IMR-90 (cell line): ENCODE data around the gene AFAP1L2. TPM values are rescaled to one million over a fixed set of nuclear protein-coding genes. Genes with fewer than 3 reads are reported as not detected.

Source experiments
- ATAC-seq: fragments of 200-7000 bp; cut with Tn5 transposase; 2 replicates; pipeline ENCODE4 v1.9.1; 2020; ENCODE audit warnings: low read depth, mild to moderate bottlenecking, moderate library complexity
- BruUV-seq: library from RNA; stranded (reverse); fragments of 400-500 nt; replicated peaks from 2 replicates; lab custom pipeline; 2021; lab: Mats Ljungman, UMichigan
- CTCF ChIA-PET: fragments of 300-600 bp; formaldehyde crosslinking; extraction: SDS; loops from one replicate; lab custom pipeline; 2021; ENCODE audit warnings: antibody characterized with exemption; lab: Yijun Ruan, JAX
- POLR2A ChIA-PET: fragments of 300-600 bp; sonication (Branson Sonifier 250); formaldehyde crosslinking; loops from one replicate; lab custom pipeline; 2022; ENCODE audit warnings: antibody characterized with exemption; ENCODE audit not compliant: unreplicated experiment; lab: Charles Lee
- DNase-seq: peaks from one replicate; pipeline ENCODE4 v3.0.0; 2013
- H2AFZ ChIP-seq: replicated peaks from 2 replicates; pipeline ENCODE3; 2013; ENCODE audit warnings: low read length, mild to moderate bottlenecking; ENCODE audit not compliant: poor library complexity
- H2AK5ac ChIP-seq: 2 replicates; pipeline ENCODE4 v1.6.1; 2013; ENCODE audit warnings: low read depth, low read length, inconsistent platforms
- H2AK9ac ChIP-seq: replicated peaks from 2 replicates; pipeline ENCODE3; 2013; ENCODE audit warnings: mild to moderate bottlenecking, low read depth, low read length, moderate library complexity; ENCODE audit not compliant: poor library complexity
- H2BK120ac ChIP-seq: 2 replicates; pipeline ENCODE4 v1.6.1; 2013; ENCODE audit warnings: low read depth, low read length, inconsistent platforms
- H2BK15ac ChIP-seq: 3 replicates; pipeline ENCODE4 v1.6.1; 2013; ENCODE audit warnings: low read depth, low read length, inconsistent platforms
- H2BK20ac ChIP-seq: 2 replicates; pipeline ENCODE4 v1.6.1; 2013; ENCODE audit warnings: low read depth, mild to moderate bottlenecking, inconsistent platforms, low read length, moderate library complexity
- H2BK5ac ChIP-seq: 2 replicates; pipeline ENCODE4 v1.6.1; 2013; ENCODE audit warnings: mild to moderate bottlenecking, low read depth, low read length, inconsistent platforms; ENCODE audit not compliant: poor library complexity, severe bottlenecking
- H3K14ac ChIP-seq: replicated peaks from 2 replicates; pipeline ENCODE4 v1.6.1; 2013; ENCODE audit warnings: low read depth, low read length, inconsistent platforms
- H3K18ac ChIP-seq: 2 replicates; pipeline ENCODE4 v1.6.1; 2013; ENCODE audit warnings: low read depth, low read length, control low read depth
- H3K23ac ChIP-seq: 2 replicates; pipeline ENCODE4 v1.6.1; 2013; ENCODE audit warnings: low read depth, low read length, inconsistent platforms
- H3K27ac ChIP-seq: 2 replicates; pipeline ENCODE4 v1.5.1; 2013; ENCODE audit warnings: mild to moderate bottlenecking, control low read depth, low read length; ENCODE audit not compliant: insufficient read depth
- H3K27me3 ChIP-seq: 2 replicates; pipeline ENCODE4 v1.6.1; 2013; ENCODE audit warnings: low read length; ENCODE audit not compliant: control insufficient read depth, insufficient read depth
- H3K36me3 ChIP-seq: 2 replicates; pipeline ENCODE4 v1.6.1; 2013; ENCODE audit warnings: low read length, mixed read lengths; ENCODE audit not compliant: control insufficient read depth, insufficient read depth
- H3K4ac ChIP-seq: 2 replicates; pipeline ENCODE4 v1.6.1; 2013; ENCODE audit warnings: low read depth, low read length, inconsistent platforms
- H3K4me1 ChIP-seq: 2 replicates; pipeline ENCODE4 v1.6.1; 2013; ENCODE audit warnings: low read length, mixed read lengths; ENCODE audit not compliant: control insufficient read depth, insufficient read depth
- H3K4me2 ChIP-seq: 2 replicates; pipeline ENCODE4 v1.6.1; 2013; ENCODE audit warnings: low read depth, mild to moderate bottlenecking, control low read depth, low read length, moderate library complexity
- H3K4me3 ChIP-seq: 2 replicates; pipeline ENCODE4 v1.5.1; 2013; ENCODE audit warnings: low read depth, mild to moderate bottlenecking, control low read depth, low read length, moderate library complexity; ENCODE audit not compliant: insufficient read depth
- H3K56ac ChIP-seq: 2 replicates; pipeline ENCODE4 v1.6.1; 2013; ENCODE audit warnings: low read length, inconsistent platforms; ENCODE audit not compliant: insufficient read depth; ENCODE audit errors: extremely low read depth
- H3K79me1 ChIP-seq, 2 experiments: 2 replicates each; pipeline ENCODE4 v1.6.1; 2013; ENCODE audit warnings: low read length in 2 of 2, inconsistent platforms in 1 of 2, low read depth in 1 of 2
- H3K9ac ChIP-seq: 2 replicates; pipeline ENCODE4 v1.6.1; 2013; ENCODE audit warnings: low read depth, low read length, control low read depth
- H3K9me1 ChIP-seq: 2 replicates; pipeline ENCODE4 v1.6.1; 2013; ENCODE audit warnings: low read length, inconsistent platforms; ENCODE audit not compliant: insufficient read depth
- H3K9me3 ChIP-seq: 2 replicates; pipeline ENCODE4 v1.6.1; 2013; ENCODE audit warnings: low read length; ENCODE audit not compliant: control insufficient read depth, insufficient read depth
- H4K20me1 ChIP-seq: 2 replicates; pipeline ENCODE4 v1.6.1; 2013; ENCODE audit warnings: low read length, inconsistent platforms; ENCODE audit not compliant: insufficient read depth
- H4K5ac ChIP-seq: 2 replicates; pipeline ENCODE4 v1.6.1; 2013; ENCODE audit warnings: mild to moderate bottlenecking, low read depth, low read length, control low read depth
- H4K8ac ChIP-seq, 2 experiments: 2 replicates each; pipeline ENCODE4 v1.6.1; 2013; ENCODE audit warnings: low read depth in 2 of 2, low read length in 2 of 2, control low read depth in 1 of 2, inconsistent platforms in 1 of 2
- H4K91ac ChIP-seq: 2 replicates; pipeline ENCODE4 v1.6.1; 2013; ENCODE audit warnings: low read depth, low read length, inconsistent platforms; ENCODE audit not compliant: insufficient read depth
- CEBPB ChIP-seq: IDR thresholded peaks from 2 replicates; pipeline ENCODE4 v1.6.1; 2012; ENCODE audit warnings: low read depth, low read length, improper control_type of control experiment
- FOS ChIP-seq: fragments of 150-350 bp; IDR thresholded peaks from 2 replicates; pipeline ENCODE4 v1.6.1; 2016; ENCODE audit warnings: low read depth, low read length
- MAFK ChIP-seq: IDR thresholded peaks from 2 replicates; pipeline ENCODE4 v1.6.1; 2012; ENCODE audit warnings: low read depth, low read length, improper control_type of control experiment
- NFE2L2 ChIP-seq: fragments of 150-350 bp; IDR thresholded peaks from 2 replicates; pipeline ENCODE4 v1.6.1; 2016; ENCODE audit warnings: low read depth, mild to moderate bottlenecking, low read length
- POLR2A ChIP-seq: IDR thresholded peaks from 2 replicates; pipeline ENCODE4 v1.6.1; 2012; ENCODE audit warnings: mild to moderate bottlenecking, low read depth, low read length
- WGBS, 2 experiments: methylation state at CpG; one replicate each; pipeline versions ENCODE4 v1.1.5 to v1.1.7; 2013; ENCODE audit warnings: missing lambda C conversion rate in 2 of 2; ENCODE audit not compliant: insufficient read length in 1 of 2; ENCODE audit errors: extremely low coverage in 2 of 2; 5-methylcytosine and 5-hydroxymethylcytosine counted together
- dilution Hi-C: fragments of 300-500 bp; cut with HindIII; formaldehyde crosslinking; loops from one replicate; pipeline ENCODE4 v1.14.3; 2018; ENCODE audit warnings: low sequenced_read_pairs; ENCODE audit not compliant: unreplicated experiment
- in situ Hi-C: fragments of 300-500 bp; cut with MboI; formaldehyde crosslinking; loops from 3 replicates; pipeline ENCODE4 v1.14.3; 2019; ENCODE audit warnings: low sequenced_read_pairs, inconsistent platforms, mixed read lengths
- intact Hi-C: fragments of 100-400 bp; cut with micrococcal nuclease; formaldehyde crosslinking; loops from 2 replicates; pipeline ENCODE4 v1.10.0; 2022
- polyA plus RNA-seq, 3 experiments: library from polyadenylated mRNA; depleted of rRNA; stranded (reverse); fragments of >200 nt; gene quantifications; 2 replicates each; pipeline ENCODE4 v1.2.3, GENCODE V29; 2012; ENCODE audit warnings: low replicate concordance in 1 of 3
- total RNA-seq: library from RNA; depleted of rRNA; stranded (reverse); fragments of >200 nt; gene quantifications from 2 replicates; pipeline ENCODE4 v1.2.3, GENCODE V29; 2012
- TF ChIP-seq, protein P1 (sequence below): fragments of 150-350 bp; IDR thresholded peaks from 2 replicates; pipeline ENCODE4 v1.6.1; 2016; ENCODE audit warnings: low read depth, mild to moderate bottlenecking, low read length, moderate library complexity, borderline replicate concordance
- TF ChIP-seq, protein P2 (sequence below): conservative IDR thresholded peaks from 2 replicates; pipeline ENCODE4 v1.5.1; 2012; ENCODE audit warnings: mild to moderate bottlenecking, low read depth, low read length, improper control_type of control experiment

AFAP1L2 gene
- total and polyA plus RNA-seq, 2 of the 4 experiments (the other 2 are of a cell fraction), result under 0.01 to 0.10 TPM

DNA sequence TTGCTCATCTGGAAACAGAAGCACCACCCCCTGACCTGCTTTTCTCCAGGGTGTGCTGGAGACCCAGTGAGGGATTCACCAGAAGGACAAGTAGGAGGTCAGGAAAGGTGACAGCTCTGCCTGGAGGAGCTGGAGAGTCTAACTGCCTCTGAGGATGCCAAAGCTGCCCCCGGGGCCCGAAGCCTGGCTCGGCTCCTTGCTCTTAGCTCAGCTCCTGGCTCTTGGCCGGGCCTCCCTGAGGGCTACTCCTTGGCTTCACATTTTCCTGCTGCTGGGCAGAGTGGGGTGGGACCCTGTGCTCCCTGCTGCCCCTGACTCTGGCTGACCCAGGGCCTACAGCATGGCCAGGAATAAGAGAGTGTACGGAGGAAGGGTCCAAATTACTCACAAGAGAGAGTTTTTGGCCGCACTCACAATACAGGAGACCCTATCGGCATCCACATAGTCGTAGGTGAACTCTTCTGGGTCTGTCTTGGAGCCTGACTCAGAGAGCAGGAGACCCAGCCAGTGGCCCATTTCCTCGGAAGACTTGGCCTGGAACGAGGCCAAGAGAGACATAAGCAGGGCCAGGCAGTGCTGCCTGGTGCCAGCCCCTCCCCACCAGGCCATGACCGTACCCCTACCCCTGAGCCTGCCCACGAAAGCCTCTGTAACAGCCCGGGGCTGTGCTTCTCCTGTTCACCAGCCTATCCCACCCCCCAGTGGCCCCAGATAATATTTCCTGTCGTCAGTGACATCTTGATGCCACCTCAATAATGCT is 102.2 kb downstream of the AFAP1L2 start (continued):
- TF ChIP-seq FOS, result no peak

DNA sequence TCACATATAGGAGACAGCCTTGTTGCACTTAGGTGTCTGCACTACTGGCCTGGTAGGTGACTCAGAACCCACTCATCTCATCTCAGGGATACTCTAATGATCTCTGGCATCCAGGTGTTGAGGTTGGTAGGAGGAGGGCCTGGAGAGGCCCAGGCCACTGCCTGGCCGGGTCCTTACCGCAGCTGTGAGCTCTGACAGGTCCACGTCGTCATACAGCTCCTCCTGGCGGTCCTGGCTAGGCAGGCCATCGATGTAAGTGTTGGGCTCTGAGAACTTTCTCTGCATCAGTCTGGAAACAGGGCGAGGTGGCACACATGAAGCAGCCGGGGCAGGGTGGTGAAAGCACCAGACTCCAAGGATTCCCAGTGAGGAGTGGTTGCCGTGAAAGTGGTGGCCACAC is 103.1 kb downstream of the AFAP1L2 start:
- Histone ChIP-seq H2BK15ac (no peak overlapping the region), H3K9me3 (peaks cover 7% of the 10 kb centered on the region), H3K27ac (no peak overlapping the region), H2AK9ac (no peak overlapping the region), H3K9ac (no peak overlapping the region), H3K56ac (no peak overlapping the region), H3K18ac (no peak overlapping the region), H4K5ac (no peak overlapping the region), H3K4me2 (no peak overlapping the region), H3K4me3 (no peak overlapping the region), H2AK5ac (no peak overlapping the region), H3K4me1 (peaks cover 3% of the 10 kb centered on the region), H3K14ac (no peak overlapping the region), H3K4ac (no peak overlapping the region), H2BK5ac (no peak overlapping the region), H3K9me1 (no peaks in the 10 kb centered on the region), H3K36me3 (no peaks in the 10 kb centered on the region), H4K91ac (no peak overlapping the region), H3K23ac (no peak overlapping the region), H2BK20ac (no peak overlapping the region), H3K79me1 (no peaks in the 10 kb centered on the region), H3K27me3 (peaks cover 12% of the 10 kb centered on the region), H4K8ac (no peak overlapping the region), H4K20me1 (peaks cover under 1% of the 10 kb centered on the region; the same call in 1 of the 2 replicates), H2BK120ac (no peak overlapping the region), H2AFZ (no peak overlapping the region)
- ChIA-PET POLR2A (no interaction called here), CTCF (no interaction called here)
- dilution Hi-C loops (no loop called here), intact Hi-C loops (loop anchor here (5.0 to 10.0 kb wide), 5 partner anchors 334 to 826 kb away; no protein-coding TSS in a partner anchor), in situ Hi-C loops (loop anchor here (5.0 to 10.0 kb wide), 3 partner anchors 246 to 824 kb away; no protein-coding TSS in a partner anchor)
- TF ChIP-seq NFE2L2 (no peak), MAFK (no peak), CEBPB (no peak), POLR2A (no peak), FOS (no peak)
- TF ChIP-seq, protein P1, sequence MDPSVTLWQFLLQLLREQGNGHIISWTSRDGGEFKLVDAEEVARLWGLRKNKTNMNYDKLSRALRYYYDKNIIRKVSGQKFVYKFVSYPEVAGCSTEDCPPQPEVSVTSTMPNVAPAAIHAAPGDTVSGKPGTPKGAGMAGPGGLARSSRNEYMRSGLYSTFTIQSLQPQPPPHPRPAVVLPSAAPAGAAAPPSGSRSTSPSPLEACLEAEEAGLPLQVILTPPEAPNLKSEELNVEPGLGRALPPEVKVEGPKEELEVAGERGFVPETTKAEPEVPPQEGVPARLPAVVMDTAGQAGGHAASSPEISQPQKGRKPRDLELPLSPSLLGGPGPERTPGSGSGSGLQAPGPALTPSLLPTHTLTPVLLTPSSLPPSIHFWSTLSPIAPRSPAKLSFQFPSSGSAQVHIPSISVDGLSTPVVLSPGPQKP, result no peak
- TF ChIP-seq, protein P2, sequence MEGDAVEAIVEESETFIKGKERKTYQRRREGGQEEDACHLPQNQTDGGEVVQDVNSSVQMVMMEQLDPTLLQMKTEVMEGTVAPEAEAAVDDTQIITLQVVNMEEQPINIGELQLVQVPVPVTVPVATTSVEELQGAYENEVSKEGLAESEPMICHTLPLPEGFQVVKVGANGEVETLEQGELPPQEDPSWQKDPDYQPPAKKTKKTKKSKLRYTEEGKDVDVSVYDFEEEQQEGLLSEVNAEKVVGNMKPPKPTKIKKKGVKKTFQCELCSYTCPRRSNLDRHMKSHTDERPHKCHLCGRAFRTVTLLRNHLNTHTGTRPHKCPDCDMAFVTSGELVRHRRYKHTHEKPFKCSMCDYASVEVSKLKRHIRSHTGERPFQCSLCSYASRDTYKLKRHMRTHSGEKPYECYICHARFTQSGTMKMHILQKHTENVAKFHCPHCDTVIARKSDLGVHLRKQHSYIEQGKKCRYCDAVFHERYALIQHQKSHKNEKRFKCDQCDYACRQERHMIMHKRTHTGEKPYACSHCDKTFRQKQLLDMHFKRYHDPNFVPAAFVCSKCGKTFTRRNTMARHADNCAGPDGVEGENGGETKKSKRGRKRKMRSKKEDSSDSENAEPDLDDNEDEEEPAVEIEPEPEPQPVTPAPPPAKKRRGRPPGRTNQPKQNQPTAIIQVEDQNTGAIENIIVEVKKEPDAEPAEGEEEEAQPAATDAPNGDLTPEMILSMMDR, result no peak
- no peak for ATAC-seq
- no TSS peak for BruUV-seq
- WGBS, 2 experiments, result 59% methylated on average over 3 of the region's 9 CpGs; no CpG with 5 or more reads in 1 of the 2 experiments
- no peak for DNase-seq
